HL-60 (cell line): Measurements from ENCODE around the gene TAF9.

Source experiments
- DNase-seq, 2 experiments: peaks; one replicate each; pipeline ENCODE4 v3.0.0-alpha.2; 2010 to 2020; ENCODE audit warnings: low read depth in 1 of 2, low spot score in 1 of 2
- H3K27ac ChIP-seq: fragments of 250-450 bp; sonication (Bioruptor Pico); replicated peaks from 2 replicates; pipeline ENCODE4 v1.5.1; 2020; ENCODE audit warnings: mild to moderate bottlenecking, moderate library complexity
- H3K27me3 ChIP-seq: fragments of 250-450 bp; sonication (Bioruptor Pico); 2 replicates; pipeline ENCODE4 v1.5.1; 2021; ENCODE audit warnings: mild to moderate bottlenecking, moderate library complexity; ENCODE audit not compliant: insufficient read depth, poor library complexity, severe bottlenecking
- H3K4me3 ChIP-seq: replicated peaks from 2 replicates; pipeline ENCODE4 v1.5.1; 2011; ENCODE audit warnings: mild to moderate bottlenecking, control low read depth, low read length; ENCODE audit not compliant: insufficient read depth
- GABPA ChIP-seq: IDR thresholded peaks from 2 replicates; pipeline ENCODE4 v1.6.1; 2012; ENCODE audit warnings: low read depth
- POLR2AphosphoS5 ChIP-seq: IDR thresholded peaks from 2 replicates; pipeline ENCODE4 v1.6.1; 2012; ENCODE audit warnings: low read depth
- SPI1 ChIP-seq: IDR thresholded peaks from 2 replicates; pipeline ENCODE4 v1.6.1; 2012; ENCODE audit warnings: low read depth, mild to moderate bottlenecking, borderline replicate concordance
- TF ChIP-seq, protein P1 (sequence below): IDR thresholded peaks from one replicate; pipeline ENCODE4 v1.5.1; 2011; ENCODE audit warnings: low read length, control low read depth, inconsistent platforms; ENCODE audit not compliant: insufficient read depth
- TF ChIP-seq, protein P2 (sequence below): IDR thresholded peaks from 2 replicates; pipeline ENCODE4 v1.6.1; 2012; ENCODE audit warnings: low read depth; ENCODE audit not compliant: insufficient replicate concordance

TAF9 gene

DNA sequence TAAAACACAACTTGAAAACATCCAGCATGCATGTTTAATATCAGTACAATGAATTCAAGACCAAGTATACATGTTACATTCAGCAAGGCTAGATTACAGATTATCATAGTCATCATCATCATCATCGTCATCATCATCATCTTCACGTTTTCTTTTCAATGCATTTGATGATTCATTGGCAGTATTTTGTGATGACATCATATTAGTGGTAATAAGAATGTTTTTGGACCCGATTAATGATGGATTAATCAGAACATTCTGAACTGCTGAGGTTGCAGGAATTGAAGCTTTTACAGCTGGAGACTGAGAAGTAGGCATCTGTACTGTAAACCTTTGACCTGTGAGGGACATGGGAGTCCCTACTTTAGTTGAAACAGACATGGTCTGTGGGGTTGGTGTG is 4.5 kb downstream of the TAF9 start:
- no peak for TF ChIP-seq POLR2AphosphoS5
- TF ChIP-seq, protein P1, sequence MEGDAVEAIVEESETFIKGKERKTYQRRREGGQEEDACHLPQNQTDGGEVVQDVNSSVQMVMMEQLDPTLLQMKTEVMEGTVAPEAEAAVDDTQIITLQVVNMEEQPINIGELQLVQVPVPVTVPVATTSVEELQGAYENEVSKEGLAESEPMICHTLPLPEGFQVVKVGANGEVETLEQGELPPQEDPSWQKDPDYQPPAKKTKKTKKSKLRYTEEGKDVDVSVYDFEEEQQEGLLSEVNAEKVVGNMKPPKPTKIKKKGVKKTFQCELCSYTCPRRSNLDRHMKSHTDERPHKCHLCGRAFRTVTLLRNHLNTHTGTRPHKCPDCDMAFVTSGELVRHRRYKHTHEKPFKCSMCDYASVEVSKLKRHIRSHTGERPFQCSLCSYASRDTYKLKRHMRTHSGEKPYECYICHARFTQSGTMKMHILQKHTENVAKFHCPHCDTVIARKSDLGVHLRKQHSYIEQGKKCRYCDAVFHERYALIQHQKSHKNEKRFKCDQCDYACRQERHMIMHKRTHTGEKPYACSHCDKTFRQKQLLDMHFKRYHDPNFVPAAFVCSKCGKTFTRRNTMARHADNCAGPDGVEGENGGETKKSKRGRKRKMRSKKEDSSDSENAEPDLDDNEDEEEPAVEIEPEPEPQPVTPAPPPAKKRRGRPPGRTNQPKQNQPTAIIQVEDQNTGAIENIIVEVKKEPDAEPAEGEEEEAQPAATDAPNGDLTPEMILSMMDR = no peak
- TF ChIP-seq SPI1 = no peak
- TF ChIP-seq GABPA = no peak
- TF ChIP-seq, protein P2, sequence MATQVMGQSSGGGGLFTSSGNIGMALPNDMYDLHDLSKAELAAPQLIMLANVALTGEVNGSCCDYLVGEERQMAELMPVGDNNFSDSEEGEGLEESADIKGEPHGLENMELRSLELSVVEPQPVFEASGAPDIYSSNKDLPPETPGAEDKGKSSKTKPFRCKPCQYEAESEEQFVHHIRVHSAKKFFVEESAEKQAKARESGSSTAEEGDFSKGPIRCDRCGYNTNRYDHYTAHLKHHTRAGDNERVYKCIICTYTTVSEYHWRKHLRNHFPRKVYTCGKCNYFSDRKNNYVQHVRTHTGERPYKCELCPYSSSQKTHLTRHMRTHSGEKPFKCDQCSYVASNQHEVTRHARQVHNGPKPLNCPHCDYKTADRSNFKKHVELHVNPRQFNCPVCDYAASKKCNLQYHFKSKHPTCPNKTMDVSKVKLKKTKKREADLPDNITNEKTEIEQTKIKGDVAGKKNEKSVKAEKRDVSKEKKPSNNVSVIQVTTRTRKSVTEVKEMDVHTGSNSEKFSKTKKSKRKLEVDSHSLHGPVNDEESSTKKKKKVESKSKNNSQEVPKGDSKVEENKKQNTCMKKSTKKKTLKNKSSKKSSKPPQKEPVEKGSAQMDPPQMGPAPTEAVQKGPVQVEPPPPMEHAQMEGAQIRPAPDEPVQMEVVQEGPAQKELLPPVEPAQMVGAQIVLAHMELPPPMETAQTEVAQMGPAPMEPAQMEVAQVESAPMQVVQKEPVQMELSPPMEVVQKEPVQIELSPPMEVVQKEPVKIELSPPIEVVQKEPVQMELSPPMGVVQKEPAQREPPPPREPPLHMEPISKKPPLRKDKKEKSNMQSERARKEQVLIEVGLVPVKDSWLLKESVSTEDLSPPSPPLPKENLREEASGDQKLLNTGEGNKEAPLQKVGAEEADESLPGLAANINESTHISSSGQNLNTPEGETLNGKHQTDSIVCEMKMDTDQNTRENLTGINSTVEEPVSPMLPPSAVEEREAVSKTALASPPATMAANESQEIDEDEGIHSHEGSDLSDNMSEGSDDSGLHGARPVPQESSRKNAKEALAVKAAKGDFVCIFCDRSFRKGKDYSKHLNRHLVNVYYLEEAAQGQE = no peak
- H3K27ac ChIP-seq = no peak overlapping the region
- no peaks in the 10 kb centered on the region for H3K27me3 ChIP-seq
- H3K4me3 ChIP-seq = no peak overlapping the region
- DNase-seq = no peak

DNA sequence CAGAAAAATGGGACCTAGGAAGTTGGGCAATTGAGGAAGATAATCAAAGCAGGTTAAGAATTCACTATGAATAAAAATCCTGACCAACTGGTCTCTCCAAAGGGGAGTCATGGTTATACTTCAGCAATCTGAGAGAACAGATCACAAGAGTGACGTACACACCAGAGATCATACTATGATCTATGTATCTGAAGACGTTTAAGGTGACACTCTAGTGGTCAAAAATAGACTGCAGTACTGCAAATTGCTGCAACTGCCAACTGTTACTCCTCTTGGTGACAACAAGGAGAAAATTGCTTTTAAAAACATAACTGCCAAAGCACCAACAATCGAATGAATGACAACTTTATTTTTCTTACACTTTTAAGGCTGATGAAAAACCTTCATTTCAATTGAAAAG is 4.9 kb downstream of the TAF9 start:
- H3K4me3 ChIP-seq = no peak overlapping the region
- TF ChIP-seq SPI1 (no peak), POLR2AphosphoS5 (no peak), GABPA (no peak)
- TF ChIP-seq, protein P2 = no peak
- TF ChIP-seq, protein P1 = no peak
- no peak overlapping the region for H3K27ac ChIP-seq
- peak; percentile 12 to 17 for DNase-seq
- H3K27me3 ChIP-seq = no peaks in the 10 kb centered on the region

DNA sequence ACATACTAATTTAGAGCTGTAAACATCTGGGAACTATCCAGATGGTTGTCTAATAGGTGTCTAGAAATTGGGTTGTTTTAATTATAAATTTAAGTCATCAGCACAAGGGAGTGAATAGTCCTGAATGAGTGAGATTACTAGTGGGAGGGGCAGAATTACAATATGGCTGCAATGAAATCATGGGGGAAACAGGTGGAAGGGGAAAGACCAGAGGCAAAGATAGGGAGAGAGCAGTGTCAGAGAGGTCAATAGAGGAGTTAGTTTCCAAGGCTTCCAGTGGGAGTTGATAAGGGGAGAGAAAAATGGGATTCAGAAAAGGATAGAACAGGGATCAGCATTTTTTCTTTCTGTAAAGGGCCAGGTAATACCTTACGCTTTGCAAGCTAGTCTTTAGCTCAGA is 8.9 kb downstream of the TAF9 start:
- Histone ChIP-seq H3K27ac (no peak overlapping the region), H3K27me3 (no peaks in the 10 kb centered on the region), H3K4me3 (no peak overlapping the region)
- TF ChIP-seq, protein P1 = no peak
- TF ChIP-seq, protein P2 = no peak
- no peak for TF ChIP-seq POLR2AphosphoS5
- no peak for TF ChIP-seq SPI1
- TF ChIP-seq GABPA = no peak
- no peak for DNase-seq
